ENCODE data around the gene TRIM5.

- no peak for TF ChIP-seq CTCF (conservative IDR thresholded peaks at IDR 0.05; ENCODE audit: low read depth, low read length)
- TF ChIP-seq EZH2 (IDR thresholded peaks at IDR 0.05; ENCODE audit: borderline replicate concordance, low read depth, low read length, poor library complexity, severe bottlenecking): no peak
Measured at GRCh38 chr11:5690736-5691135, 5.9 kb upstream of the TRIM5 start.
